Hepatocyte (in vitro differentiated cells): Measurements from ENCODE around the gene CD27.

Experiments used
- EZH2 ChIP-seq: fragments of 200-600 bp; sonication (generic); IDR thresholded peaks from 2 replicates; pipeline ENCODE4 v1.6.1; 2016; ENCODE audit warnings: antibody characterized with exemption, mild to moderate bottlenecking, borderline replicate concordance
- EZH2phosphoT487 ChIP-seq: fragments of 200-600 bp; sonication (generic); IDR thresholded peaks from one replicate; pipeline ENCODE4 v1.6.1; 2018; ENCODE audit warnings: antibody characterized with exemption, mild to moderate bottlenecking, low read depth, moderate library complexity; ENCODE audit not compliant: unreplicated experiment, severe bottlenecking
- TF ChIP-seq, protein P1 (sequence below): fragments of 200-600 bp; sonication (generic); IDR thresholded peaks from 2 replicates; pipeline ENCODE4 v1.5.1; 2016; ENCODE audit warnings: antibody characterized with exemption, mild to moderate bottlenecking; ENCODE audit not compliant: poor library complexity

DNA sequence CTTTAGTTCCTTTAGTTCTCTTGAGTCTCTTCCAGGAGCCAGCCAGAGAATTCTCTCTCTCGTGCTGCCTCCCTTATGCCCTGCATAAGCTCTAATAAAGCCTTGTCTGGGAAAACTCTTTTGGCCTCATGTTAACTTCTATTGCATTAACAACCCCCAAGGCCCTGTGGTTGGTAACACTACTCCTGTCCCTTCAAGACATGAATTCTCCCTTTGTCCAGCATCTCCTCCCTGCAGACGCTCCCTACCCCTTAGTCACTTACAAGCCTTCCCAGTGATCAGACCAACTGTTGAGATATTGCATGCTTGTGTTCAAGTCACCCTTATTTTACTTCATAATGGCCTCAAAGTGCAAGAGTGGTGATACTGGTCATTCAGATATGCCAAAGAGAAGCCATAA lies 48.7 kb upstream of the CD27 start:
- TF ChIP-seq, protein P1, sequence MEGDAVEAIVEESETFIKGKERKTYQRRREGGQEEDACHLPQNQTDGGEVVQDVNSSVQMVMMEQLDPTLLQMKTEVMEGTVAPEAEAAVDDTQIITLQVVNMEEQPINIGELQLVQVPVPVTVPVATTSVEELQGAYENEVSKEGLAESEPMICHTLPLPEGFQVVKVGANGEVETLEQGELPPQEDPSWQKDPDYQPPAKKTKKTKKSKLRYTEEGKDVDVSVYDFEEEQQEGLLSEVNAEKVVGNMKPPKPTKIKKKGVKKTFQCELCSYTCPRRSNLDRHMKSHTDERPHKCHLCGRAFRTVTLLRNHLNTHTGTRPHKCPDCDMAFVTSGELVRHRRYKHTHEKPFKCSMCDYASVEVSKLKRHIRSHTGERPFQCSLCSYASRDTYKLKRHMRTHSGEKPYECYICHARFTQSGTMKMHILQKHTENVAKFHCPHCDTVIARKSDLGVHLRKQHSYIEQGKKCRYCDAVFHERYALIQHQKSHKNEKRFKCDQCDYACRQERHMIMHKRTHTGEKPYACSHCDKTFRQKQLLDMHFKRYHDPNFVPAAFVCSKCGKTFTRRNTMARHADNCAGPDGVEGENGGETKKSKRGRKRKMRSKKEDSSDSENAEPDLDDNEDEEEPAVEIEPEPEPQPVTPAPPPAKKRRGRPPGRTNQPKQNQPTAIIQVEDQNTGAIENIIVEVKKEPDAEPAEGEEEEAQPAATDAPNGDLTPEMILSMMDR: no peak
- TF ChIP-seq EZH2phosphoT487: no peak
- TF ChIP-seq EZH2: no peak
